ENCODE data around the gene SPCS2. TPM values are rescaled to one million over a fixed set of nuclear protein-coding genes. Genes with fewer than 3 reads are reported as not detected.
A peak's percentile ranks its signal among the peaks of the same experiment; 100 is the strongest.

Gene SPCS2
- total RNA-seq, 1 experiment from 2014 or later: 91.5 TPM

DNA sequence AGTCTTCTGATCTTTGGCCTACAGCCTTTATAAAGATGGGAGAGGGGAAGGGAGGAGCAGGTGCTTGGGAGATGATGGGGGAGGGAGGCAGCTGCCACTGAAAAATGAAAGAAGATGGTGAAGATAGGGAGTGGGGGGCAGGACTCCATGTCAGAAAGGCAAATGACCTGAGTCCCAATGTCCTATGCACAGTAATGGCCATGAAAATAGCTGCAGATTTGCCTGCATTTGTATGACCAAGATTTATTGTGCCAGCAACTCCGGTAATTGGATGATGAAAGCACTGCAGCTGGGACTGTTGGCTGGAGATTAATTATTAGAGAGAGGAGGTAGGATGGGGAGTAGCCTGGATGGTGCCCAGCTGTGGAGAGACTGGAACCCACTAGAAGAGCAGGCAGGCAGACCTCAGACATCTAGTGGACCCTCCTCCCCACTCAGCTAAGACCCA lies 75.7 kb downstream of the SPCS2 start:
- Histone ChIP-seq H3K27me3 (ENCODE audit: low read length) (no peaks in the 10 kb centered on the region), H3K4me1 (ENCODE audit: low read length) (peaks cover 73% of the 10 kb centered on the region), H3K9me3 (ENCODE audit: low read length) (no peaks in the 10 kb centered on the region), H3K79me2 (ENCODE audit: low read length) (no peaks in the 10 kb centered on the region), H3K4me2 (ENCODE audit: low read depth, low read length, poor library complexity, severe bottlenecking) (peak overlapping the region; percentile 28), H3K4me3 (ENCODE audit: low read length) (no peak overlapping the region), H4K20me1 (ENCODE audit: insufficient read depth, low read depth, low read length) (no peaks in the 10 kb centered on the region), H3K36me3 (ENCODE audit: insufficient read depth, low read length) (0 out of 2 replicates have a peak, but pooled peaks cover 3% of the 10 kb centered on the region), H2AFZ (ENCODE audit: low read length) (no peak overlapping the region), H3K27ac (ENCODE audit: low read length) (peak overlapping the region; percentile 80), H3K9me2 (replicated peaks; ENCODE audit: insufficient read depth, low read length) (no peaks in the 10 kb centered on the region), H3K9ac (ENCODE audit: low read length) (peak overlapping the region; percentile 37; the same call in 1 of the 2 replicates)
- peak; percentile 69 for DNase-seq

- no peaks in the 10 kb centered on the region for H4K20me1 ChIP-seq (ENCODE audit: insufficient read depth, low read depth, low read length)
- H3K4me2 ChIP-seq (ENCODE audit: low read depth, low read length, poor library complexity, severe bottlenecking): no peak overlapping the region
Observed at GRCh38 chr11:75025561-75025960, 76.5 kb downstream of the SPCS2 start.

DNA sequence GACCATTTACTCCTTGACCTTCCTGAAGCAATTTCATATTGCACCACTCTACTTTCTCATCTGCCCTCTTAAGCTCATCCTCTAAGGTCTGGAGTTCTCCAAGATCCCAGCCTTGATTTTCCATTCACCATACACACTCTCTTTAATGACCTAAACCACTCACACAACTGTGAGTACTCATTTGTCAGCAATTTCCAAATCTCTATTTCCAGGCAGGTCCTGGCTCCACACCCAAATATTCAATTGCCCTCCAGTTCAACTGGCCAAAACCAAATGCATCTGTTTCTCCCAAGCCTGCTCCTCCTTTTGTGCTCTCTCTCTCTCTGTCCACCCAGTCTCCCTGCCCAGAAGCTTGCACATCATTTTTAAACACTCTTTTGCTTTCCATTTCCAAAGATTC lies 79.3 kb downstream of the SPCS2 start:
- no peak overlapping the region for H3K4me3 ChIP-seq (ENCODE audit: low read length)
- H4K20me1 ChIP-seq (ENCODE audit: insufficient read depth, low read depth, low read length): no peaks in the 10 kb centered on the region
- no peaks in the 10 kb centered on the region for H3K27me3 ChIP-seq (ENCODE audit: low read length)
- DNase-seq: no peak
- no peak overlapping the region for H3K4me2 ChIP-seq (ENCODE audit: low read depth, low read length, poor library complexity, severe bottlenecking)
- H3K4me1 ChIP-seq (ENCODE audit: low read length): peaks cover 64% of the 10 kb centered on the region
- no peak overlapping the region for H3K9ac ChIP-seq (ENCODE audit: low read length)
- H2AFZ ChIP-seq (ENCODE audit: low read length): no peak overlapping the region
- no peaks in the 10 kb centered on the region for H3K79me2 ChIP-seq (ENCODE audit: low read length)
- 0 out of 2 replicates have a peak, but pooled peaks cover 3% of the 10 kb centered on the region for H3K36me3 ChIP-seq (ENCODE audit: insufficient read depth, low read length)
- peak overlapping the region; percentile 80 for H3K27ac ChIP-seq (ENCODE audit: low read length)
- no peaks in the 10 kb centered on the region for H3K9me2 ChIP-seq (replicated peaks; ENCODE audit: insufficient read depth, low read length)
- H3K9me3 ChIP-seq (ENCODE audit: low read length): no peaks in the 10 kb centered on the region

More at GRCh38 chr11:75025561-75025960, 76.5 kb downstream of the SPCS2 start:
- Histone ChIP-seq H3K9ac (ENCODE audit: low read length) (peak overlapping the region; percentile 37; the same call in 1 of the 2 replicates), H3K9me2 (replicated peaks; ENCODE audit: insufficient read depth, low read length) (no peaks in the 10 kb centered on the region), H3K27me3 (ENCODE audit: low read length) (no peaks in the 10 kb centered on the region), H3K36me3 (ENCODE audit: insufficient read depth, low read length) (0 out of 2 replicates have a peak, but pooled peaks cover 3% of the 10 kb centered on the region), H3K27ac (ENCODE audit: low read length) (peak overlapping the region; percentile 80), H3K4me3 (ENCODE audit: low read length) (no peak overlapping the region), H3K4me1 (ENCODE audit: low read length) (peaks cover 76% of the 10 kb centered on the region), H3K79me2 (ENCODE audit: low read length) (no peaks in the 10 kb centered on the region), H2AFZ (ENCODE audit: low read length) (no peak overlapping the region), H3K9me3 (ENCODE audit: low read length) (no peaks in the 10 kb centered on the region)
- no peak for DNase-seq

Small RNA genes within 50 kb of the gene (small RNA-seq; reads per million reads assigned to genes)
- not detected for gene RNU6-216P

Other genes with a start within 250 kb of the SPCS2 start
- not detected in 2 replicates for gene CHRDL2, start 217.8 kb upstream of the SPCS2 start, total RNA-seq (2014; rRNA removed; shearing (Covaris generic); ENCODE audit: low replicate concordance)
- 18.8 and 47.0 TPM in 2 replicates for gene RNF169, start 200.4 kb upstream of the SPCS2 start, total RNA-seq (2014; rRNA removed; shearing (Covaris generic); ENCODE audit: low replicate concordance)
- gene XRRA1, start 175 bp upstream of the SPCS2 start, total RNA-seq (2014; rRNA removed; shearing (Covaris generic); ENCODE audit: low replicate concordance): 29.7 and 56.3 TPM in 2 replicates
- 103 and 133 TPM in 2 replicates for gene NEU3, start 39.7 kb downstream of the SPCS2 start, total RNA-seq (2014; rRNA removed; shearing (Covaris generic); ENCODE audit: low replicate concordance)
- gene OR2AT4, start 147.6 kb downstream of the SPCS2 start, total RNA-seq (2014; rRNA removed; shearing (Covaris generic); ENCODE audit: low replicate concordance): 0.04 TPM in 1 of 2 replicates, not detected in the other
- gene SLCO2B1, start 201.8 kb downstream of the SPCS2 start, total RNA-seq (2014; rRNA removed; shearing (Covaris generic); ENCODE audit: low replicate concordance): not detected in 2 replicates

Data from Karpas-422 (cell line).